GM19397 (cell line): ENCODE measurements around the gene C1orf210.

ENCODE experiments used
- ATAC-seq: cut with Tn5 transposase; IDR thresholded peaks from one replicate; pipeline ENCODE4 v1.9.1; 2021; ENCODE audit warnings: mild to moderate bottlenecking, moderate library complexity; ENCODE audit not compliant: unreplicated experiment

The C1orf210 gene

GRCh38 chr1:43312663-43313515 is 27.5 kb upstream of the C1orf210 start:
- ATAC-seq: no peak

GRCh38 chr1:43312212-43312623 is 26.8 kb upstream of the C1orf210 start:
- no peak for ATAC-seq

DNA sequence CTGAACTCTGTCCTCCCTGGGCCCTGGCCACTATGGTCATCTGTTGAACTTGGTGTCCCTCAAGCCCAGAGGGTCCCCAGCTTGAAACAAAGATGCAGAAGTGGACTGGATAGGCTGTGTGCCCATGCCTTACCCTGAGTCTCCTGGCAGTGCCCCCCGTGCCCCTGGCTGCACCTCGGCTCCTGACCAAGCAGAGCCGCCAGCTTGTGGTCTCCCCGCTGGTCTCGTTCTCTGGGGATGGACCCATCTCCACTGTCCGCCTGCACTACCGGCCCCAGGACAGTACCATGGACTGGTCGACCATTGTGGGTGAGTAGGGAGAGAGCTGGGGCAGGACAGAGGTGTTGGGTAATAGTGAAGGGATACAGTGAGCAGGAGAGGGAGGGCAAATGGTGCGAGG is 26.1 kb upstream of the C1orf210 start:
- no peak for ATAC-seq

DNA sequence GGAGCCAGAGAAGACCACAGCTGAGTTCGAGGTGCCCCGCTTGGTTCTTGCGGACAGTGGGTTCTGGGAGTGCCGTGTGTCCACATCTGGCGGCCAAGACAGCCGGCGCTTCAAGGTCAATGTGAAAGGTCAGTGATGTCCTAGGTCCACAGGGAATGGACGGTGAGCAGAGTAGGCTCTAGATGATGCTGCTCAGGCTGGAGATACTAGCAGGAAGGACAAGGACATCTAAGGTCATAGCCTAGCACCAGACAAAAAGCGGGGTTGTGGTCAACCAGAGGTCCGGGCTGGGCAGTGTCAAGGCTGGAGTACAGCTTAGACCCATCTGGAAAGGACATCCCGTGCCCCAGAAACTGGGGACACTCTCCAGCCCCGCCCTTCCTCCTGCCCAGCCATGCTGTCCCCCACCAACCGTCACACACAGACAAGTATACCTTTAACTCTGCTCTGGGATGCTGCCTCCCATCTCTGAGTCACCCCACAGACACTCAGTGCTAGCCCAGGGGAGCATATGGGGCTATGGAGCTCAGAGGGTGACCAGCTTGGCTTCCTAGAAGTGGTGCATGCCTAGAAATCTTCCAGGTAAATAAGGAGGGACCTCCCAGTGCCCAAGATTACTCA is 24.1 kb upstream of the C1orf210 start:
- no peak for ATAC-seq

GRCh38 chr1:43308635-43309404 is 23.4 kb upstream of the C1orf210 start:
- ATAC-seq: no peak

- ATAC-seq: no peak
Measured at GRCh38 chr1:43307458-43308158, 22.2 kb upstream of the C1orf210 start.

- ATAC-seq: no peak
Measured at GRCh38 chr1:43306688-43307457, 21.5 kb upstream of the C1orf210 start.

DNA sequence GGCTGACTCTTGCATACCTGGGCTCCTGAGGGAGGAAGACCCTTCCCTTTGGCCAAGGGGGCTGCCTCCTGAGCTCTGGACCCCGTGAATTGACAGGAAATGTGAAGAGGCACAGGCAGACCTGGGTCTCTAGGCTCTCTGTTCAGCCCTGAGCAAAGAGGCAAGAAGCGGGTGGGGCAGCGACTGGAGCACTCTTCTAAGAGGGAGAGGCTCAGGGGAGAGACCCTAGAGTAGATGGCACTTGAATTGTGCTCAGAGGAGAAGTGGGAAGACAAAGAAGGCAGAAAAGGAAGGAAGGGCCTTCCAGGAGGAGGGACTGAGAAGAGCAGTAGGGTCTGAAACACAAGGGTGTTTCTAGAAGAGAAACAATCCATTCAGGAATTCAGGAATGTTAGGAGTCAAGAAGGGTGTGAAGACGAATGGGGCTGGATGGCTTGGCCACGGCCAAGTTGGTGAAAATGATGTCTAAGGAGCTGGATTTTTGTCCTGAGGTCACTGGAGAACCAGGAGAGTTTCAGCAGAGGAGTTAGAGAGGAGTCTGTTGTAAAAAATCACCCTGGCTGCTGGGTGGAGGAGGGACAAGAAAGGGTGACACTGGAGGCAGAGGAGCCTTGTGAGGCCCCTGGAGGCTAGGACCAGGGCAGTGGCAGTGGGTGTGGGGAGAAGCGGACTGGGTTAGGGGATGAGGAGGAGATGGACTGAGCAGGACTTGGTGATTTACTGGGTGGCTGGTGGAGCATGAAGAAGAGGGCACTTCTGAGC is 20.7 kb upstream of the C1orf210 start:
- ATAC-seq: no peak

DNA sequence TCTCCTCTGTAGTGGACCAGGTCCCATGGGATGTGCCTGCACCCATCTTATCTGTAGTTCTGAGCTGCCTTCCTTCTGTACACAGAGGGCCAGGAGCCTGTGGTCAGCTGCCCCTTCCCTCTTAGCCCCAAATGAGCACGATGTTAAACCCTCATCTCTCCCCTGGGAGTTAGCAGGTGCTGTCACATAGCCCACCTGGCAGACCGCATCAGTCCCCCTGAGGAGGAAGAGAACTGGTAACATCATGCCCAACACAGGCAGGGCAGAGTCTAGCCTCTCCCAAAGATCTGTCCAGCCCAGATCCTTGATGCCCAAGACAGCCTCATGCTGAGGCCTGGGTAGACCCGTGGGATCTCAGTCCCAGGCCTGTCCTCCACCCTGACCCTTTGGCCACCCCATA is 20.1 kb upstream of the C1orf210 start:
- no peak for ATAC-seq

DNA sequence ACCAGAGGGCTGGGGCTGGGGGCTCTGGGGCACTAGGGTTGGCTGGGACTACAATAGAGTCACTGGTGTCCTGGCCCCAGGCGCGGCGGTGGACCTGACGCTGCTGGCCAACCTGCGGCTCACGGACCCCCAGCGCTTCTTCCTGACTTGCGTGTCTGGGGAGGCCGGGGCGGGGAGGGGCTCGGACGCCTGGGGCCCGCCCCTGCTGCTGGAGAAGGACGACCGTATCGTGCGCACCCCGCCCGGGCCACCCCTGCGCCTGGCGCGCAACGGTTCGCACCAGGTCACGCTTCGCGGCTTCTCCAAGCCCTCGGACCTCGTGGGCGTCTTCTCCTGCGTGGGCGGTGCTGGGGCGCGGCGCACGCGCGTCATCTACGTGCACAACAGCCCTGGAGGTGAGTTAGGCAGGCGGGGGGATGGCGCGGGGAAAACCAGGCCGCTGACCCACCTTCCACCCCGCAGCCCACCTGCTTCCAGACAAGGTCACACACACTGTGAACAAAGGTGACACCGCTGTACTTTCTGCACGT is 19.5 kb upstream of the C1orf210 start:
- no peak for ATAC-seq

DNA sequence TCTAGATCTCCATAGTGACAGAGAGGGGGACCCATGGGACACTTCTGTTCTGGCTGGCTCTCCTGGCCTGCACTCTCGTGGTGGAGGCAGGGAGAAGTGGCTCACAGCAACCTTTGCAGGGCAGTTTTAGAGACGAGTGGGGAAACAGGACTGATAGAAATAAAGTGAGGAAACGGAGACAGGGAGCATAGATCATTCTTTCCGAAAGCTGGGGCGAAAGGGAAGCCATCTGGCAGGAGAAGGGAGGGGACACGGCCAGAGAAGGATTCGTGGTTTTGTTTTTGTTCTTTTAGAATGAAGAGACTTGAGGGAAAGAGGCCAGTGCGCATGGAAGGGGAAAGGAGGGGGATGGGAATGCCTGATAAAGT is 18.9 kb upstream of the C1orf210 start:
- ATAC-seq: no peak

DNA sequence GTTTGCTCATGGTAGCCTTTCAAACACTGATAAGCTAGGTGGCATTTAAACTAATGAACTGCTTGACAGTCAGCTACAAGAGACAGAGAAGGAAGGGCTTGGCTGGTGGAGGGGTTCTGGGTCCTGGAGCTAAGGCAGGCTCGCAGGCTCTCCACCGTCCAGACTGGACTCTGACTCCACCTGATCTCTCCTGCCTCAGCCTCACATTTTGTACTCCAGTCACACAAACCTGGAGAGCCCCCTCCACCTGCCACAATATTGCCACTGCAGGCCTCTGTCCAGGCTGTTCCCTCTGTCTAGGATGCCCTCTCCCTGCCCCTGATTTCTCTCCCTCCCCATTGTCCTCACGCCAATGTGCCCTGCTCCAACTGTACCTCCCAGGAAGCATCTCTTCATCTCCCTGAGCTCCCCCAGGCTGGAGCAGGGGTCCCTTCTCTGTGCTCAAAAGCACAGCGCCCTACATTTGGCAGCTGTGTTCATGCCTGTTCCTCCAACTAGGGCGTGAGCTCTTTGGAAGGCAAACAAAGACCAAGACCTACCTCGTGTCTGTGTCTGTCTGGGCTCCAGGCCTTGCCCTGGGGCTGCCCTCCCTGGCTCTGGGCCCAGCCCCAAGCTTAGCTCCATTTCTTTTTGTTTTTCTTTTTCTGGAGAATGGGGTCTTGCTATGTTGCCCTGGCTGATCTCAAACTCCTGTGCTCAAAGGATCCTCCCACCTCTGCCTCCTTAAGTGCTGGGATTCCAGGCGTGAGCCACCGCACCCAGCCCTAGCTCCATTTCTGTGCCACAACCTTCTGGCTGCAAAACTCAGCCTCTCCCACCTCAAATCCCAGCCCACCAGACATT is 18.3 kb upstream of the C1orf210 start:
- no peak for ATAC-seq

- ATAC-seq: no peak
Measured at GRCh38 chr1:43302721-43303470, 17.5 kb upstream of the C1orf210 start.

DNA sequence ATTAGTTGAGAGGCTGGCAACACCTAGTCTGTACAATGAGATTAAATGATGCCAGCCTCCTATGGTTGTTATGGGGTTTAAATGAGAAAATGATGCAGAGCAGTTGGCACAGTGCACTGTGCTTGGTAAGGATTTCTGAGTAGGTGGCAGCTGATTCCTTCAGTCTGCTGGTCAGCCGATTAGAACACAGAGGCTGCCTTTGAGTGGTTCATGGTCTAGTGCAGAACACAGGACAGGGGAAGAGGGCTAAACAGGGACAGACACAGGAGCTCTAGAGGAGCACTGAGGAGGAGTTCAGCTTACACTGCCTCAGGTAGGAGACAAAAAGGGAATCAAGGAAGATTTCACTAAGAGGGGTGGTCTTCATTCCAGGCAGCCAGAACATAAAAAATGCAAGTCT is 16.8 kb upstream of the C1orf210 start:
- ATAC-seq: no peak

DNA sequence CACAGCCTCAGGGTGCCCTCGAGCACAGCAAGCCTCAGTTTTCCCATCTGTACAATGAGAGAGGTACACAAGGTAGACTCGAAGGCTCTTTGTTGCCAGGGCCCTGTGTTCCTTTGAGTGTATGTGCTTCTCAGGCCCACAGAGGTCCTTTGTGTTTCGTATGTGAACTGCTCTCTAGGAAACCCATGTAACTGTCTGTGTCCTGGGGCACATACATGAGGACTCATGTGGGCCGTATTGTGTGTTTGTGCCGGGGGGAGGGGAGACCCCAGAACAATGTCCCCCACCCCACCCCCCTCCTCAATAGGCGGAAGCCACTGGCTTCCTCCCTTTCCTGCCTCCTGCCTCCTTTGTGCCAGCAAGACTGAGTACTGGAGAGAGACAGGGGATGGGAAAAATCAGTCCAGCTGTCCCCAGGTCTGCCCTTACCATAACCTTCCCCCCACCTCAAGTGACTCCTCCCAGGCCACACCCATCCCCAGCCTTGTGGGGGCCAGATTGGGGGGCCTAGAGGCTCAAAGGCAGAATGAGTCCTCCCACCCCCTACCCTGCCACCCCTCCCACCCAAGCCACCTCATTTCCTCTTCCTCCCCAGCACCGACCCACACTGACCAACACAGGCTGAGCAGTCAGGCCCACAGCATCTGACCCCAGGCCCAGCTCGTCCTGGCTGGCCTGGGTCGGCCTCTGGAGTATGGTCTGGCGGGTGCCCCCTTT is 15.2 kb upstream of the C1orf210 start, which contains the start of gene TIE1:
TIE1 (plus strand) TSS at position 605 of the 717 bp plus-strand sequence; CDS start at position 695, 90 bp downstream.
- ATAC-seq: no peak

GRCh38 chr1:43299101-43299500 is 13.7 kb upstream of the C1orf210 start:
- ATAC-seq: no peak

DNA sequence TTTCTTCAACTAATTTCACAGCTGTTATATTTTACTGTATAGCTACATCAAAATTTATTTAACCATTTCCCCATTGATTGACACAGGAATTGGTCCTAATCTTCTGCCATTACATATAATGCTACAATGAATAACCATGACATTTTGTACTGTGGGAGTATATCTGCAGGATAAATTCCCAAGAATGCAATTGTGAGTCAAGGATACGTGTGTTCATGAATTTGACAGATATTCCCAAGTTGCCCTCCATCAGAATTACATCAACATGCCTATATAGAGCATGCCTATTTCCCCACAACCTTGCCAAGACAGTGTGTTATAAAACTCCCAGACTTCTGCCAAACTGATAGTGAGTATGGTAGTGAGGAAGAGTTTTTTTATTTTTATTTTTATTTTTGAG is 12.7 kb upstream of the C1orf210 start:
- no peak for ATAC-seq
